ENCODE data around the gene MRGPRD.
"Not testable (repeated sequence)": the region's sequence is repeated elsewhere in the genome, so short reads cannot be mapped to it uniquely, and the experiment has no call there.

The MRGPRD gene

GRCh38 chr11:68993546-68993945 is 12.8 kb upstream of the MRGPRD start:
- DNase-seq (ENCODE audit: low read depth in 2 of 2), result no peak

- no peak for DNase-seq (ENCODE audit: low read depth in 2 of 2)
Observed at GRCh38 chr11:68992743-68993255, 12.0 kb upstream of the MRGPRD start.

DNA sequence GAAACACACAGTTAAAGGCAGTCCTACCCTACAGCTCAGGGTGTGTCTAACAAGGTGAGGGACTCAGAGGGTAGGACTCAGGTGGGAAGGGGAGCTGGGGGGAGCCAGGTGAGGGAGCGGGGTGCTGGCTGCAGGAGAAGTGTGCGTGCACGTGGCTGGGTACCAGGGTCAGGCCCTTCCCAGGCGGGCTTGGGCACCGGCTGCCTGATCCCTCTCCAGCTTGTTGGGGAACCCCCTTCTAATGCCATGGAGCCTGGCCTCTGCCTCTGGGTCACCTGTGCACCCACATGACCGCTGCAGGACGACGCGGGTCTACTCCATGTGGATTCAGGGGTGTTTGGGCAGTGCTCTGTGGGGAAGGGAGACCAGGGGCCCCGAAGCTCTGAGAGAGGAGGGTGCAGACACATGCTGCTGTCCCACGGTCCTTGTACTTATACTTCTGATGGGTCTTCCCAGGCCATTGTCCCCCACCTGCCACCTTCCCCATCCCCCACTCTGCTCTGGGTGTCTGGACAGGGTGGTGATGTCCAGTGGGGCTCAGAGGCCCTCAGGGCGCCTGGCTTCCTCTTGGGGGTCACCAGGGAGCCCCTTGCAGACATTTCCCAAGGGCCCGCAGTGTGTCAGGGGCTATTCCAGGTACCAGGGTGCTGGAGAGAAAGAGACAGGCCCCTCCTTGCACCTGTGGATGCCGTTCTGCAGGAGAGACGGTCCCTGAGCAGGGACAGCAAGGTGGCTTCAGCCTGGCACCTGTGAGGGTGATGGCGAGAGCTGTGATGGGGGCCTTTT is 10.4 kb upstream of the MRGPRD start:
- no peak for DNase-seq (ENCODE audit: low read depth in 2 of 2)

- DNase-seq (ENCODE audit: low read depth in 2 of 2), result no peak
Observed at GRCh38 chr11:68989936-68990606, 9.3 kb upstream of the MRGPRD start.

- DNase-seq (ENCODE audit: low read depth in 2 of 2), result no peak
Observed at GRCh38 chr11:68988491-68988890, 7.7 kb upstream of the MRGPRD start.

GRCh38 chr11:68987211-68987610 is 6.4 kb upstream of the MRGPRD start:
- DNase-seq (ENCODE audit: low read depth in 2 of 2), result no peak

DNA sequence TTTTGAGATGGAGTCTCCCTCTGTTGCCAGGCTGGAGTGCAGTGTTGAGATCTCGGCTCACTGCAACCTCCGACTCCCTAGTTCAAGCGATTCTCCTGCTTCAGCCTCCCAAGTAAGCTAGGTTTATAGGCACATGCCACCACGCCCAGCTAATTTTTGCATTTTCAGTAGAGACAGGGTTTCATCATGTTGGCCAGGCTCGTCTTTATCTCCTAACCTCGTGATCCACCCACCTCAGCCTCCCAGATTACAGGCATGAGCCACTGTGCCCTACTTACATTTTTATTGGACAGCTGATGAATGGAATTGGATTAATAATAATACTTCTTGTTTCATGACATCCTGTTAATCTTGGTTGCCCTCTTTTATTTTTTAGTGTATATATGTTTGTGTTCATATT is 3.0 kb upstream of the MRGPRD start:
- no peak for DNase-seq (ENCODE audit: low read depth in 2 of 2)

GRCh38 chr11:68982134-68982533 is 1.3 kb upstream of the MRGPRD start:
- DNase-seq (ENCODE audit: low read depth in 2 of 2), result no peak

- no peak for DNase-seq (ENCODE audit: low read depth in 2 of 2)
Observed at GRCh38 chr11:68979931-68980775, 633 bp downstream of the MRGPRD start.

DNA sequence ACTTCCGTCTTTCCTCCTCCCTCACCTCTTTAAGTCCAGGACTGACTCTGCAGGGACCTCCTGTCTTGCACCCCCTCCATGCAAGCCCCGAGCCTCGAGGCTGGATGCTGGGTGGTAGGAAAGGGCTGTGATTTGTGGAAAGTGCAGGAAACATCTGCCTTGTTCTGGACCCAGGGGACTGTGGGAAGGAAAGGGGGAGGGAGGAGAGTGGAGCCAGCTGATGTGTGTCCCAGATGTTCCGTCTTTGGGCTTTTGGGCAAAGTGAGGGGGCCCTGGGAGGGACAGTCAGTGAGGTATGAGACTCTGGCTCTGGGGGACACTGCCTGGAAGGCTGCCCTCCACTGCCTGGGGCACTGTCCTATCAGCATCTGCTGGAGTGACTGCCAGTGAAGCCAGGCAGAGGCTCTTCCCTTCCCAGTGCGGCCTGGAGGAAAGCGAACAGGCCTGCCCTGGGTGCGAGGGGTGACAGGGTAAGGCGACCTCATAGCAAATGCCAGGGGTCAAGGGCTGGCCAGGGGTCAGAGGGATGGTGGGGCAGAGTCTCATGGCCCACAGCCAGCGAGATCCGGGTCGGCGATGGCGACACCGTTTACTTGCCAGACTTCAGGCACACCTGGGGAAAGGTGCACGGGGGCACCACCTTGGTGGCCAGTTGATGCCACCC is 1.7 kb downstream of the MRGPRD start:
- no peak for DNase-seq (ENCODE audit: low read depth in 2 of 2)

- DNase-seq (ENCODE audit: low read depth in 2 of 2), result no peak
Observed at GRCh38 chr11:68978626-68978930, 2.2 kb downstream of the MRGPRD start.

GRCh38 chr11:68977781-68978625 is 2.8 kb downstream of the MRGPRD start:
- DNase-seq (ENCODE audit: low read depth in 2 of 2), result no peak

GRCh38 chr11:68976563-68976962 is 4.2 kb downstream of the MRGPRD start:
- no peak for DNase-seq (ENCODE audit: low read depth in 2 of 2)

- DNase-seq (ENCODE audit: low read depth in 2 of 2), result no peak
Observed at GRCh38 chr11:68976095-68976494, 4.7 kb downstream of the MRGPRD start.

- DNase-seq (ENCODE audit: low read depth in 2 of 2), result no peak
Observed at GRCh38 chr11:68974421-68975194, 6.2 kb downstream of the MRGPRD start.

- not testable (repeated sequence) for DNase-seq (ENCODE audit: low read depth in 2 of 2)
Observed at GRCh38 chr11:68973706-68974105, 7.1 kb downstream of the MRGPRD start.

DNA sequence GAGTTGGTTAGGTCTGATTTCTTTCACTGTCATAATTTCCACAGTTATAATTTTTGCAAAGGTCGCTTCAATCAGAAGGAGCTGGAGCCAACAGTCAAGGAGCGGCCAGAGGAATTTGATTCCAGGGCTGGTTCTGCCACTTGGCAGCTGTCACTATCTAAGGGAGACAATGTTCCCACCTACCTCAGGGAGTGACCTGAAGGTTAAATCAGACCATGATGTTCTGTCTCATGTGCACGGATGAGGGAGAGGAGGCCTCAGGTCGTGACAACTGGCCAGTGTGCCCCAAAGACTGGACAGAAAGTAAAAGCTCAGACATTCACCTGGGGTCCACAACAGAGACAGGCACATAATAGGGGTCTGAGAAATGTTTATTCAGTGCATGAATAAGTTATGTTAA is 7.6 kb downstream of the MRGPRD start:
- no peak for DNase-seq (ENCODE audit: low read depth in 2 of 2)

DNA sequence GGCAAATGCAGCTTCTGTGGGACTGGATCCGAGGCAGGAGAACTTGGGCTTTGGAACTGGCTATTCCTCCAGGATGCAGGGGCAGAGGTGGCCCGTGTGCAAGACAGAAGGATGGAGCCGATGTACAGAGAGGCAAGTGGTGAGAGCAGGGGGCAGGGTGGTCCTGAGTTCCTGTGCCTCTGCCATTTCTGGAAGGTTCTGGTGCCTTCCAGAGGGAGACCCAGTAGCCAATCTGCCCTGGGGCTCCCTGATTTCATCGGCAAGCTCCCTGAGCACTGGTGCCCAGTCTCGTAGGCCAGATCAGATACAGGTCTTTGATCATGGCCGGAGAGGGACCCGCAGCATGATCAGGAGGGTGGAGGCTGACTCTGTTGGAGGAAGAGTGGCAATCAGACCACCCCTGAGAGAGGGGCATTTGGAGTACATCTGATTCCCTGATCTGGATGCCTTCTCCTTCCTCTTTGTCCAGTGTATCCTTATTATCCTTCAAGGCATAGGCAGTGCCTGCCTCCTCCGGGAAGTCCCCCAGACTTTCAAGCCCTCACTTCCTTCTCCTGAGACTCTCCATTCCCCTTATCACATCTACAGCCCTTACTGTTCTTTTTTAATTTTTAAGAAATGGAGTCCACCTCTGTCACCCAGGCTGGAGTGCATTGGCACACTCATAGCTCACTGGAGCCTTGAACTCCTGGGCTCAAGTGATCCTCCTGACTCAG is 9.7 kb downstream of the MRGPRD start:
- DNase-seq (ENCODE audit: low read depth in 2 of 2), result no peak

GRCh38 chr11:68969386-68969785 is 11.4 kb downstream of the MRGPRD start:
- no peak for DNase-seq (ENCODE audit: low read depth in 2 of 2)
